ENCODE measurements around the gene SLC22A23. TPM values are rescaled to one million over a fixed set of nuclear protein-coding genes. Genes with fewer than 3 reads are reported as not detected.

The SLC22A23 gene
- total RNA-seq, 1 donor from 2014 or later: 0.95 TPM

- ATAC-seq (ENCODE audit: low read depth) (no peak), DNase-seq (peak; percentile 21)
- Mint-ChIP-seq H3K4me3 (no peak overlapping the region), H3K36me3 (ENCODE audit: low read depth) (no peaks in the 10 kb centered on the region), H3K27ac (no peak overlapping the region), H3K4me1 (peaks cover 5% of the 10 kb centered on the region), H3K9me3 (no peaks in the 10 kb centered on the region), H3K27me3 (peaks cover 33% of the 10 kb centered on the region)
- ChIA-PET CTCF (interaction anchor here (1.2 kb wide), 1 partner anchor 553 kb away, joined by 3 read pairs; no protein-coding TSS in a partner anchor), POLR2A (no interaction called here)
- intact Hi-C loops (cut with micrococcal nuclease): loop anchor here (2.0 to 5.0 kb wide), 2 partner anchors 99 to 277 kb away; no protein-coding TSS in a partner anchor
- no peak for TF ChIP-seq CTCF (IDR thresholded peaks at IDR 0.05)
Observed at GRCh38 chr6:3455569-3456394, 1.1 kb downstream of the SLC22A23 start.

- Mint-ChIP-seq H3K4me3 (no peak overlapping the region), H3K9me3 (no peaks in the 10 kb centered on the region), H3K36me3 (ENCODE audit: low read depth) (no peaks in the 10 kb centered on the region), H3K27me3 (peaks cover 32% of the 10 kb centered on the region), H3K27ac (no peak overlapping the region), H3K4me1 (peaks cover 5% of the 10 kb centered on the region)
- DNase-seq (no peak), ATAC-seq (ENCODE audit: low read depth) (no peak)
- ChIA-PET CTCF (interaction anchor here (1.2 to 1.4 kb wide), 2 partner anchors 175 to 553 kb away, joined by 3 read pairs; no protein-coding TSS in a partner anchor), POLR2A (no interaction called here)
- intact Hi-C loops (cut with micrococcal nuclease): loop anchor here (5.0 kb wide), 1 partner anchor 277 kb away; no protein-coding TSS in a partner anchor
- TF ChIP-seq CTCF (IDR thresholded peaks at IDR 0.05): no peak
Observed at GRCh38 chr6:3455147-3455568, 1.7 kb downstream of the SLC22A23 start.

- H3K9me3 Mint-ChIP-seq: no peaks in the 10 kb centered on the region
- no peak for ATAC-seq (ENCODE audit: low read depth)
- peaks cover 25% of the 10 kb centered on the region for H3K27me3 Mint-ChIP-seq
- H3K4me1 Mint-ChIP-seq: peaks cover 10% of the 10 kb centered on the region
- no peak overlapping the region for H3K4me3 Mint-ChIP-seq
- CTCF ChIA-PET: interaction anchor here (1.2 to 1.4 kb wide), 2 partner anchors 174 to 554 kb away, joined by 3 read pairs; no protein-coding TSS in a partner anchor
- POLR2A ChIA-PET: no interaction called here
- DNase-seq: no peak
- H3K27ac Mint-ChIP-seq: no peak overlapping the region
- intact Hi-C loops (cut with micrococcal nuclease): loop anchor here (5.0 kb wide), 1 partner anchor 278 kb away; no protein-coding TSS in a partner anchor
- H3K36me3 Mint-ChIP-seq (ENCODE audit: low read depth): no peaks in the 10 kb centered on the region
- no peak for TF ChIP-seq CTCF (IDR thresholded peaks at IDR 0.05)
Observed at GRCh38 chr6:3454273-3455010, 2.4 kb downstream of the SLC22A23 start.

- ATAC-seq (ENCODE audit: low read depth): no peak
- ChIA-PET POLR2A (no interaction called here), CTCF (interaction anchor here (1.4 kb wide), 1 partner anchor 174 kb away, joined by 3 read pairs; no protein-coding TSS in a partner anchor)
- H3K27me3 Mint-ChIP-seq: peaks cover 23% of the 10 kb centered on the region
- intact Hi-C loops (cut with micrococcal nuclease): no loop called here
- H3K4me3 Mint-ChIP-seq: no peak overlapping the region
- H3K4me1 Mint-ChIP-seq: peaks cover 12% of the 10 kb centered on the region
- no peak for DNase-seq
- no peaks in the 10 kb centered on the region for H3K9me3 Mint-ChIP-seq
- no peaks in the 10 kb centered on the region for H3K36me3 Mint-ChIP-seq (ENCODE audit: low read depth)
- no peak for TF ChIP-seq CTCF (IDR thresholded peaks at IDR 0.05)
- H3K27ac Mint-ChIP-seq: no peak overlapping the region
Observed at GRCh38 chr6:3453413-3454272, 3.2 kb downstream of the SLC22A23 start.

Measured in activated B cell treated with CpG ODN at 0.5 μM for 24 hours (primary cell).